HCEC 1CT (cell line): Measurements from ENCODE around the gene TTC38.
A peak's percentile ranks its signal among the peaks of the same experiment; 100 is the strongest.

Experiments
- DNase-seq: peaks from one replicate; pipeline ENCODE4 v3.0.0-alpha.2; 2017

Gene TTC38

GRCh38 chr22:46280063-46280817 is 12.4 kb downstream of the TTC38 start:
- DNase-seq, result no peak

GRCh38 chr22:46280999-46281623 is 13.3 kb downstream of the TTC38 start:
- DNase-seq, result no peak

- no peak for DNase-seq
These were observed 14.3 kb downstream of the TTC38 start for GRCh38 chr22:46281866-46282678.

GRCh38 chr22:46286006-46286405 is 18.2 kb downstream of the TTC38 start:
- no peak for DNase-seq

- no peak for DNase-seq
These were observed 19.4 kb downstream of the TTC38 start for GRCh38 chr22:46286941-46287872.

- no peak for DNase-seq
These were observed 20.3 kb downstream of the TTC38 start for GRCh38 chr22:46287873-46288751.

- no peak for DNase-seq
These were observed 21.0 kb downstream of the TTC38 start for GRCh38 chr22:46288846-46289243.

- no peak for DNase-seq
These were observed 21.6 kb downstream of the TTC38 start for GRCh38 chr22:46289244-46289891.

GRCh38 chr22:46290121-46290842 is 22.5 kb downstream of the TTC38 start:
- DNase-seq, result no peak

GRCh38 chr22:46290843-46291785 is 23.3 kb downstream of the TTC38 start:
- no peak for DNase-seq

GRCh38 chr22:46292173-46292572 is 24.4 kb downstream of the TTC38 start:
- no peak for DNase-seq

GRCh38 chr22:46292732-46293131 is 24.9 kb downstream of the TTC38 start:
- DNase-seq, result no peak

GRCh38 chr22:46293577-46294260 is 25.9 kb downstream of the TTC38 start:
- no peak for DNase-seq

- no peak for DNase-seq
These were observed 27.0 kb downstream of the TTC38 start for GRCh38 chr22:46294784-46295183.

- no peak for DNase-seq
These were observed 27.6 kb downstream of the TTC38 start for GRCh38 chr22:46295277-46295971.

- peak; percentile 96 for DNase-seq
These were observed 28.7 kb downstream of the TTC38 start, which contains the start of gene GTSE1 for GRCh38 chr22:46296257-46297150. TSS of gene GTSE1 (plus strand) at chr22:46296870. CDS start at chr22:46297401, 531 bp downstream.
